PC-3 (cell line): Measurements from ENCODE around the gene IFFO2.

ENCODE experiments used
- CTCF ChIP-seq: fragments of 300-600 bp; sonication (generic); conservative IDR thresholded peaks from 2 replicates; pipeline ENCODE4 v1.5.1; 2017; ENCODE audit warnings: antibody characterized with exemption, low read depth, mild to moderate bottlenecking, low read length
- EZH2 ChIP-seq: fragments of 300-600 bp; sonication (generic); IDR thresholded peaks from one replicate; pipeline ENCODE4 v1.6.1; 2017; ENCODE audit warnings: antibody characterized with exemption, mild to moderate bottlenecking, low read length; ENCODE audit not compliant: unreplicated experiment
- EZH2phosphoT487 ChIP-seq: fragments of 300-600 bp; sonication (generic); IDR thresholded peaks from 2 replicates; pipeline ENCODE4 v1.6.1; 2018; ENCODE audit warnings: mild to moderate bottlenecking, antibody characterized with exemption, low read length, borderline replicate concordance

GRCh38 chr1:18928406-18928805, 28.1 kb downstream of the IFFO2 start:
- TF ChIP-seq CTCF, result no peak
- no peak for TF ChIP-seq EZH2
- TF ChIP-seq EZH2phosphoT487, result no peak
